PC-9 (cell line): ENCODE results near the gene TAF6L.

Experiments used
- EZH2 ChIP-seq: fragments of 200-600 bp; sonication (generic); IDR thresholded peaks from 2 replicates; pipeline ENCODE4 v1.8.0; 2017; ENCODE audit warnings: antibody characterized with exemption, low read depth
- TF ChIP-seq, protein P1 (sequence below): fragments of 200-600 bp; sonication (generic); conservative IDR thresholded peaks from 2 replicates; pipeline ENCODE4 v1.6.1; 2017; ENCODE audit warnings: mixed run types, antibody characterized with exemption, mild to moderate bottlenecking, moderate library complexity

DNA sequence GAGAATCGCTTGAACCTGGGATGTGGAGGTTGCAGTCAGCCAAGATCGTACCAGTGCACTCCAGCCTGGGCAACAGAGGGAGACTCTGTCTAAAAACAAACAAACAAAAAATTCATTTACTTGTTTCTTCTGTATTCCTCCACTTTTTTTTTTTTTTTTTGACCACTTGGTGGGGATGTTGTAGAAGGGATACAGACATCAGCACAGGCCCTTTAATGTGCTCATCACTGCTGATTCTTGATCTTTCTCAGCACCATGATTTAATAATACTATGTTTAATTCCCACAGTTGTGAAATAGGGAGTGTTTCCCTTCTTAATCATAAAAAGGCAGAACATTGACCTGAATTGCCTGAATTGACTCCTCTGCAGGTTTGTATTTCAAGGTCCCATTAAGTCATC, 38.4 kb upstream of the TAF6L start:
- TF ChIP-seq, protein P1, sequence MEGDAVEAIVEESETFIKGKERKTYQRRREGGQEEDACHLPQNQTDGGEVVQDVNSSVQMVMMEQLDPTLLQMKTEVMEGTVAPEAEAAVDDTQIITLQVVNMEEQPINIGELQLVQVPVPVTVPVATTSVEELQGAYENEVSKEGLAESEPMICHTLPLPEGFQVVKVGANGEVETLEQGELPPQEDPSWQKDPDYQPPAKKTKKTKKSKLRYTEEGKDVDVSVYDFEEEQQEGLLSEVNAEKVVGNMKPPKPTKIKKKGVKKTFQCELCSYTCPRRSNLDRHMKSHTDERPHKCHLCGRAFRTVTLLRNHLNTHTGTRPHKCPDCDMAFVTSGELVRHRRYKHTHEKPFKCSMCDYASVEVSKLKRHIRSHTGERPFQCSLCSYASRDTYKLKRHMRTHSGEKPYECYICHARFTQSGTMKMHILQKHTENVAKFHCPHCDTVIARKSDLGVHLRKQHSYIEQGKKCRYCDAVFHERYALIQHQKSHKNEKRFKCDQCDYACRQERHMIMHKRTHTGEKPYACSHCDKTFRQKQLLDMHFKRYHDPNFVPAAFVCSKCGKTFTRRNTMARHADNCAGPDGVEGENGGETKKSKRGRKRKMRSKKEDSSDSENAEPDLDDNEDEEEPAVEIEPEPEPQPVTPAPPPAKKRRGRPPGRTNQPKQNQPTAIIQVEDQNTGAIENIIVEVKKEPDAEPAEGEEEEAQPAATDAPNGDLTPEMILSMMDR: 0 out of 2 replicates have a peak, but pooled peaks have one; percentile 34
- no peak for TF ChIP-seq EZH2
